HuH-7 (cell line): ENCODE results near the gene MUCL3.
"Not testable (repeated sequence)": the region's sequence is repeated elsewhere in the genome, so short reads cannot be mapped to it uniquely, and the experiment has no call there.

Experiments used
- DNase-seq: peaks from one replicate; pipeline ENCODE4 v3.0.0; 2011; ENCODE audit warnings: low spot score

The MUCL3 gene

DNA sequence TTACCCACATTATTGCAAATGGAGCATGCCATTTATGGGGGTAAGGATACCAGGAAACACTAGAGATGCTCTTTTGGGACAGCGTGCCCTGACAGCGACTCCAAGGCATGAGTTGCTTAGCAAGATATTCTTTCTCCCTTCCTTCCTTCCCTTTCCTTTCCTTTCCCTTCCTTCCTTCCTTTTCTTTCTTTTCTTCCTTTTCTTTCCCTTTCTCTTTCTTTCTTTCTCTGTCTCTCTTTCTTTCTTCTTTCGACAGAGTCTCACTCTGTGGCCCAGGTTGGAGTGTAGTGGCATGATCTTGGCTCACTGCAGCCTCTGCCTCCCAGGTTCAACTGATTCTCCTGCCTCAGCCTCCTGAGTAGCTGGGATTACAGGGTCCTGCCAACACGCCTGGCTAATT lies 3.3 kb downstream of the MUCL3 start:
- DNase-seq = no peak

GRCh38 chr6:30945281-30945680 lies 4.5 kb downstream of the MUCL3 start:
- DNase-seq = no peak

DNA sequence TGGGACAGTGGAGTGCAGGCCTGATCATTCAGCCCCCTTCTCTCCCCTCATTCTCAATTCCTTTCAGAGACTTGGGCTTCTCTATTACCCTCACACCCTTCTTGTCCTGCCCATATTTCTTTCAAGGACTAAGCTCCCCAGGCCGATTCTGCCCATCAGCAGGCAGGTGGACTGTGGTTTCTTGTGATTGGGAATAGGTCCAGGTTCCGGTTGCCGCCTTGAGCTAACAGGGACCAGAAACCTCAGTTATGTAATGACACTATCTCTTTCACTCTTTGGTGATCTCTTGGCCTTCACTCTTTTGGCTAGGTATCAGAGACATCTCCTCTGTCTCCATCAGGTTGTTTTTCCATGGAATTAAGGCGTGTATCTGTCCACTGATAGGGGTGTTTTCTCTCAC lies 6.5 kb downstream of the MUCL3 start:
- DNase-seq = no peak

DNA sequence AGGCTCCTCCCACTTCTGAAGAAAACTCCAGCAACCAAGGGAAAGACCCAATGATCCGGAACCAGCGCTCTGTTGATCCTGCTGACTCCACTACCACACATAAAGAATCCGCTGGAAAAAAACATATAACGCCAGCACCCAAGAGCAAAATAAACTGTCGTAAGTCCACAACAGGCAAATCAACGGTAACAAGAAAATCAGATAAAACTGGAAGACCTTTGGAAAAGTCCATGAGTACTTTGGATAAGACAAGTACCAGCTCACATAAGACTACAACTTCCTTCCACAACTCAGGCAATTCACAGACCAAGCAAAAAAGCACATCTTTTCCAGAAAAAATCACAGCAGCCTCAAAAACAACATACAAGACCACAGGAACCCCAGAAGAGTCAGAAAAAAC lies 8.0 kb downstream of the MUCL3 start:
- no peak for DNase-seq

DNA sequence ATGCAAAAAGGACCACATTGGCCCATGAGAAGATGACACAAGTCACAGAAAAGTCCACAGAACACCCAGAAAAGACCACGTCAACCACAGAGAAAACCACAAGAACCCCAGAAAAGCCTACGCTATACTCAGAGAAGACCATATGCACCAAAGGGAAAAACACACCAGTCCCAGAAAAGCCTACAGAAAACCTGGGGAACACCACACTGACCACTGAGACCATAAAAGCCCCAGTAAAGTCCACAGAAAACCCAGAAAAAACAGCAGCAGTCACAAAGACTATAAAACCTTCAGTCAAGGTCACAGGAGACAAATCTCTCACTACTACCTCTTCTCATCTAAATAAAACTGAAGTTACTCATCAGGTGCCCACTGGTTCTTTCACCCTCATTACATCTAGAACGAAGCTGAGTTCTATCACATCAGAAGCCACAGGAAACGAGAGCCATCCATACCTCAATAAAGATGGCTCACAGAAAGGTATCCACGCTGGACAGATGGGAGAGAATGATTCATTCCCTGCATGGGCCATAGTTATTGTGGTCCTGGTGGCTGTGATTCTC lies 11.2 kb downstream of the MUCL3 start:
- DNase-seq = no peak

- no peak for DNase-seq
These were observed 14.0 kb downstream of the MUCL3 start for GRCh38 chr6:30954631-30955366.

GRCh38 chr6:30955367-30956042 lies 14.7 kb downstream of the MUCL3 start:
- no peak for DNase-seq

- DNase-seq = no peak
These were observed 16.9 kb downstream of the MUCL3 start for GRCh38 chr6:30957716-30958115.

- DNase-seq = no peak
These were observed 20.3 kb downstream of the MUCL3 start for GRCh38 chr6:30960907-30961673.

DNA sequence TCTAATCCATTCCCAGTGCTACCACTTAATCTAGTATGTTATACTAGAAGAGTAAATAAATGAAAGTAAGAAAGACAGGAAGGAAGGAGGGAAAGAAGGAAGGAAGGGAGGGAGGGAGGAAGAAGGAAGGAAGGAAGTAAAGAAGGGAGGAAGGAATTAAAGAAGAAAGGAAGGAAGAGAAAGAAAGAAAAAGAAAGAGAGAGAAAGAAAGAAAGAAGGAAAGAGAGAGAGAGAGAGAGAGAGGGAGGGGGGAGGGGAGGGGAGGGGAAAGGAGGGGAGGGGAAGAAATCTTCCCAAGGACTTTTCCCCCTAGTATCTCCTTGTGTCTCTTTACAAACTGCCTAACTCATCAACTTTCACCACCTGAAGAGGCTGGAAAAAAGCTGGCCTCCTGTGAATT lies 21.9 kb downstream of the MUCL3 start:
- no peak for DNase-seq

GRCh38 chr6:30963641-30964040 lies 22.9 kb downstream of the MUCL3 start:
- DNase-seq = no peak

DNA sequence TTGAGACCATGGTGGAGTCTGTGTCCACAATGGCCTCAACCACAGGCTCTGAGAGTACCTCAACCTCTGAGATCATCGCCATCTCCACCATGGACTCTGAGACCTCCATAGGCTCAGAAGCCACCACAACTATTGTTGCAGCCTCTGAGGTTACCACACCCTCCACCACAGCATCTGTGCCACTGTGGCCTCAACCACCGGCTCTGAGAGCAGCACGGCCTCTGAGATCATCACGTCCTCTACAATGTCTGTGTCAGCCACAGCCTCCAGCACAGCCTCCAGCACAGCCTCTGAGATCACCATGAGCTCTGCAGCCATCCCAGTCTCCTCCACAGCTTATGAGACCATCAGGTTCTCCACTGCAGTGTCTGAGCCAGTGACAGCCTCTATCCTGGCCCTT lies 23.3 kb downstream of the MUCL3 start:
- no peak for DNase-seq

DNA sequence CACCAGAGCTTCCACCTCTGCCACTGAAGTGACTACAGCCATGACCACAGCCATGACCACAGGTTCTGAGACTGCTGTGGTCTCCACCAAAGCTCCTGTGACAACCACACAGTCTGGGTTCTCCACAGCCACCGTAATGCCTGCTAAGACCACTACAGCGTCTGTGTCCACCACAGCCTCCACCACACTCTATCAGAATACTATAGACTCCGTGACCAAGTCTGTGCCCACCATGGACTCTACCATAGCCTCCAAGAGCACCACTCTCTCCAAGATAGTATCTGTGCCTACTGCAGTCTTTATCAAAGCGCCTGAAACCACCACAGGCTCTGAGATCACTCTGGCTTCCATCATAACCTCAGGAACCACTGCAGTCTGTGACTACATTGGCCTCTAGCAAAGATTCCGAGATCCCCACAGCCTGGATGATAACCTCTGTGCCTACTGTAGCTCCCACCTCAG lies 24.4 kb downstream of the MUCL3 start:
- no peak for DNase-seq

GRCh38 chr6:30966154-30966553 lies 25.4 kb downstream of the MUCL3 start:
- no peak for DNase-seq

DNA sequence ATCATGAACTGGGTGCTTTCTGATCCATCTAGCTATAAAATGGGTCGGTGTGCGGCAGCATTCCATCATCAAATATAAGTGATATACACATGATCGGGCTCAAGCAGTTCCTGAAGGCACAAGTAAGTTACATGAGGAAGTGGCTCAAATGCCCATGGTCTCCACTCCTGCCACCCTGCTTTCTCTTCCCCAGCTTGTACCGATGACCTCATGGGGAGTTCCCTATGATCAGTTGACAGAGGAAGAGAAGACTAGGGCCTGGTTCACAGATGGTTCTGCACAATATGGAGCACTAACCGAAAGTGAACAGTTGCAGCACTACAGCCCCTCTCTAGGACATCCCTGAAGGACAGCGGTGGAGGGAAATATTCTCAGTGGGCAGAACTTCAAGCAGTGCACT lies 28.4 kb downstream of the MUCL3 start:
- DNase-seq = not testable (repeated sequence)

- DNase-seq = no peak
These were observed 30.2 kb downstream of the MUCL3 start for GRCh38 chr6:30970946-30971345.

DNA sequence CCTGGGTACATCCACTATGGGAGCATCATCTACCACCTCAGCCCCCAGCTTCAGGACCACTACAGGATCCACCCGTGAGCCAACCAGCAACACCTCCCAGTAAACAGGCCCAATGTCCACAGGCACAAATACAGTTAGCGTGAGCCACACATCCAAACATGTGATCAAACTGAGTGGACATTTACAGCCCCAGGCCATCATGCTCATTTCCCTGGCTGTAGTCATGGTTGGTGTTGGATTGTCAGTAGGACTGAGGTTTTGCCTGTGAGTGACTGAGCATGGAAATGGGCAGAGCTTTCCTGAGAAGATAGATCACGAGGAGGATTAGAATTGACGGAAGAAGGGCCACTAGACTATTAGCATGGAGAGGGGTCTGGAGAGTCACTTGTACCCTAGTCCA lies 32.0 kb downstream of the MUCL3 start:
- DNase-seq = no peak

- DNase-seq = no peak
These were observed 33.9 kb downstream of the MUCL3 start for GRCh38 chr6:30974490-30975252.

- no peak for DNase-seq
These were observed 38.4 kb downstream of the MUCL3 start for GRCh38 chr6:30979141-30979540.

DNA sequence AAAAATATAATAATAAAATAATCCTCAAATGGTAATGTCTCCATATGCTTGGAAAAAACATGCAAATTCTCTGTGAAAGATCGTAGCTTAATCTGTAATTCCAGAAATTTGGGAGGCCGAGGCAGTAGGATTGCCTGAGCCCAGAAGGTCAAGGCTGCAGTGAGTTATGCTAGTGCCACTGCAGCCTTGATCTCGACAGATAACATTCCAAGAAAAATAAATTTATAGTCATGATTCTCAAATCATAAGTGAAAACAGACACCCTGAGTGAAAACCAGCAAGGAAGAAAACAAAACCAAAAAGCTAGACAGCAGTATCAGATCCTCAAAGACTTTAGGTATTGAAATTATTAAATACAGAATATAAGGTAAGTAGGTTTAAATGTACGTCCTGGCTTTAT lies 38.9 kb downstream of the MUCL3 start:
- no peak for DNase-seq

DNA sequence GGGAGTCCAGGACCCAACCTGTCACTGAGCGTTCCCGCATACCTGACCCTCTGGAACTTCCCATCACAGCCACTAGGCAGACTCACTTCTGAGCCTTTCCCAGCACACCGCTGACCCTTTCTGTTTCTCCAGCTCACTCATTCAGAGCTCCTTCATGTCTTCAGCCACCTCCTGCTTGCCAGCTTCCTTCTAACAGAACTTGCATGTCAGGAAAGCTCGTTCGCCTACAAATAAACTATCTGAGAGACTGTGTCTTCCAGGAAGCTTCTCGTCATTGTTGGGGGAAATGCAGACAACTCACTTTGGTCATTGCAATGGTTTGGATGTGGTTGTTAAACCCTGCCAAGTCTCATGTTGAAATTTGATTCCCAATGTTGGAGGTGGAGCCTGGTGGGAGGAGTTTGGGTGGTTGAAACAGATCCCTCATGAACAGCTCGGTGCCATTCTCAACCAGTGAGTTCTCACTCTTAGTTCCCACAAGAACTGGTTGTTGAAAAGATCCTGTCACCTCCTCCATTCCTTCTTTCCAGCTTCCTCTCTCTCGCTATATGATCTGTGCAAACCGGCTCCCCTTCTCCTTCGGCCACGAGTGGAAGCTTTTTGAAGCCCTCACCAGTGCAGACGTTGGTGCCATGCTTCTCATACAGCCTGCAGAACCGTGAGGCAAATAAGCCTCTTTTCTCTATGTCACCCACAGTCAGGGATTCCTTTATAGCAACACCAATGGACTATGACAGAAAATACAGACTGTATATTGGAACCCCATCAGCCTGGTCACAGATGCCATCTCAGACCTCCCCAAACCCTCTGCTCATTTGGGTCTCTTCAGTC lies 41.4 kb downstream of the MUCL3 start:
- DNase-seq = peak; percentile 27
